GM10248 (cell line): ENCODE results near the gene LRRC45.

Source experiments
- CTCF ChIA-PET: fragments of 300-600 bp; sonication (Branson Sonifier 250); formaldehyde crosslinking; extraction: SDS; loops from one replicate; lab custom pipeline; 2021; ENCODE audit warnings: antibody characterized with exemption; lab: Yijun Ruan, JAX
- POLR2A ChIA-PET: fragments of 350-650 bp; sonication (Branson Sonifier 250); formaldehyde crosslinking; extraction: SDS; loops from one replicate; lab custom pipeline; 2020; ENCODE audit warnings: antibody characterized with exemption; lab: Yijun Ruan, JAX
- DNase-seq: peaks from one replicate; pipeline ENCODE4 v3.0.0; 2012; ENCODE audit errors: extremely low spot score
- TF ChIP-seq, protein P1 (sequence below): IDR thresholded peaks from 2 replicates; pipeline ENCODE4 v1.5.1; 2012; ENCODE audit warnings: mild to moderate bottlenecking, low read depth; ENCODE audit errors: extremely low read depth, missing control alignments, control extremely low read depth

Gene LRRC45

DNA sequence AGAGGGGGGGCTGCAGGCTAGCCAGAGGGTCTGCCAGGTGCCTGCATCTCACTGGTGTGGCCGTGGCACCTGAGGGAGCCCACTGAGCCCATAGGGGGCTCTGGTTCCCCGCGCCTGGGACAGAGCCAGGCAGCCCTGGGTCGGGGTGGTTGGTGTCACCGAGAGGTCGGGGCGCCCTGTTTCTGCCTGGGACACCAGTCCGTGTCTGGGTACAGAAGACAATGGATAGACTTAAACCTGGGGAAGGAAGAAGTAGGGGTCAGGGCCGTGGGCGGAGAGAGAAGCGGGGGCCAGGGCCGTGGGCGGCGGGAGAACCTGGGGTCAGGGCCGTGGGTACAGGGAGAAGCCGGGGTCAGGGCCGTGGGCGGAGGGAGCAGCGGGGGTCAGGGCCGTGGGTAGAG is 25.5 kb downstream of the LRRC45 start:
- DNase-seq: no peak
- ChIA-PET POLR2A (interaction anchor here (1.8 kb wide), 1 partner anchor 11 kb away, joined by 5 read pairs; the partner anchor contains the start of gene DCXR), CTCF (interaction anchor here (2.6 to 3.0 kb wide), 2 partner anchors 11 to 18 kb away, joined by 14 to 15 read pairs; partner anchors contain the start of genes DCXR and RAC3)
- TF ChIP-seq, protein P1, sequence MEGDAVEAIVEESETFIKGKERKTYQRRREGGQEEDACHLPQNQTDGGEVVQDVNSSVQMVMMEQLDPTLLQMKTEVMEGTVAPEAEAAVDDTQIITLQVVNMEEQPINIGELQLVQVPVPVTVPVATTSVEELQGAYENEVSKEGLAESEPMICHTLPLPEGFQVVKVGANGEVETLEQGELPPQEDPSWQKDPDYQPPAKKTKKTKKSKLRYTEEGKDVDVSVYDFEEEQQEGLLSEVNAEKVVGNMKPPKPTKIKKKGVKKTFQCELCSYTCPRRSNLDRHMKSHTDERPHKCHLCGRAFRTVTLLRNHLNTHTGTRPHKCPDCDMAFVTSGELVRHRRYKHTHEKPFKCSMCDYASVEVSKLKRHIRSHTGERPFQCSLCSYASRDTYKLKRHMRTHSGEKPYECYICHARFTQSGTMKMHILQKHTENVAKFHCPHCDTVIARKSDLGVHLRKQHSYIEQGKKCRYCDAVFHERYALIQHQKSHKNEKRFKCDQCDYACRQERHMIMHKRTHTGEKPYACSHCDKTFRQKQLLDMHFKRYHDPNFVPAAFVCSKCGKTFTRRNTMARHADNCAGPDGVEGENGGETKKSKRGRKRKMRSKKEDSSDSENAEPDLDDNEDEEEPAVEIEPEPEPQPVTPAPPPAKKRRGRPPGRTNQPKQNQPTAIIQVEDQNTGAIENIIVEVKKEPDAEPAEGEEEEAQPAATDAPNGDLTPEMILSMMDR: no peak

DNA sequence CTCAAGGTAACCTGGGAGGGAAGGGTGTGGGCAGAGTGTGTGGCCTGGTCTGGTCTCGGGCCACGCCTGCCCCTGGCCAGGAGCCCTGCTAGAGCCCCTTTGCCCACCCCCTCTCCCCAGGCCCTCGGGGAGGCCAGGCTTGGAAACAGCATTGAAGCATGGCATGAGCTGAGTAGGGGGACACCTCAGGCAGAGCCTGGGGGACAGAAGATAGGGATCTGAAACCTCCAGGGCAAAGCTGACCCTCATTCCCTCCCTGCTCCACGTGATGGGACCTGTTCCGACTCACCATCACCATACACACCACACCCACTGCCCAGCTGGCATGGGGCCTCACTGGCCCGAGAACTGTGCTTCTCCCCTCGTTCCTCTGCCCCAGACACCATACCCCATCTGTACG is 26.0 kb downstream of the LRRC45 start:
- CTCF ChIA-PET: interaction anchor here (2.6 to 3.0 kb wide), 2 partner anchors 11 to 19 kb away, joined by 14 to 15 read pairs; partner anchors contain the start of genes DCXR and RAC3
- POLR2A ChIA-PET: interaction anchor here (1.8 kb wide), 1 partner anchor 11 kb away, joined by 5 read pairs; the partner anchor contains the start of gene DCXR
- TF ChIP-seq, protein P1: no peak
- no peak for DNase-seq

DNA sequence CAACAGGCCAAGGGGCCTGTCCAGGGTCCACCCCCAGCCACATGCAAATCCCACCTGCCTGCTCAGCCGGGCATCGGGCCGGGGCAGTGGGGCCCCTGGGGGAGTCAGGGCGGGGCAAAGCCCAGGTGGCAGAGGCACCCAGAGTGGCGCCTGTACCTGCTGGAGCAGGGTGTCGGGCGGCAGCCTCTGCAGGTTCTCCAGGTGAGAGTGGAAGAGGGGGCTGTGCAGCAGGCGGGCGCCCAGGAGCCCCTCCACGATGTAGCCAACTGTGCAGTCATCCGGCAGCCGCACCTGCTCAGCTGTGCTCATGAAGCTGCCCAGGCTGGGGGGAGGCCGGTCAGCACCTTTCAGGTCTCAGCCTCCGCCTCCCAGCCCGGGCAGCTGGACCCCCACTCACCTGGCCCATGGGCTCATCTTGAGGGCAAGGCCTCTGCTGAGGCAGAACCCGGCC is 26.4 kb downstream of the LRRC45 start:
- ChIA-PET POLR2A (interaction anchor here (1.8 kb wide), 1 partner anchor 12 kb away, joined by 5 read pairs; the partner anchor contains the start of gene DCXR), CTCF (interaction anchor here (0.9 to 3.0 kb wide), 6 partner anchors 11 to 156 kb away, joined by 3 to 15 read pairs (median 5); partner anchors contain the start of genes DCXR, DUS1L and RAC3)
- TF ChIP-seq, protein P1: no peak
- no peak for DNase-seq

- no peak for DNase-seq
- CTCF ChIA-PET: interaction anchor here (0.9 to 3.0 kb wide), 6 partner anchors 10 to 156 kb away, joined by 3 to 15 read pairs (median 5); partner anchors contain the start of genes DCXR, DUS1L and RAC3
- TF ChIP-seq, protein P1: no peak
- POLR2A ChIA-PET: interaction anchor here (0.6 to 1.8 kb wide), 2 partner anchors 13 to 400 kb away, joined by 3 to 5 read pairs; partner anchors contain the start of gene DCXR
Observed at GRCh38 chr17:82050152-82050760, 27.2 kb downstream of the LRRC45 start.

DNA sequence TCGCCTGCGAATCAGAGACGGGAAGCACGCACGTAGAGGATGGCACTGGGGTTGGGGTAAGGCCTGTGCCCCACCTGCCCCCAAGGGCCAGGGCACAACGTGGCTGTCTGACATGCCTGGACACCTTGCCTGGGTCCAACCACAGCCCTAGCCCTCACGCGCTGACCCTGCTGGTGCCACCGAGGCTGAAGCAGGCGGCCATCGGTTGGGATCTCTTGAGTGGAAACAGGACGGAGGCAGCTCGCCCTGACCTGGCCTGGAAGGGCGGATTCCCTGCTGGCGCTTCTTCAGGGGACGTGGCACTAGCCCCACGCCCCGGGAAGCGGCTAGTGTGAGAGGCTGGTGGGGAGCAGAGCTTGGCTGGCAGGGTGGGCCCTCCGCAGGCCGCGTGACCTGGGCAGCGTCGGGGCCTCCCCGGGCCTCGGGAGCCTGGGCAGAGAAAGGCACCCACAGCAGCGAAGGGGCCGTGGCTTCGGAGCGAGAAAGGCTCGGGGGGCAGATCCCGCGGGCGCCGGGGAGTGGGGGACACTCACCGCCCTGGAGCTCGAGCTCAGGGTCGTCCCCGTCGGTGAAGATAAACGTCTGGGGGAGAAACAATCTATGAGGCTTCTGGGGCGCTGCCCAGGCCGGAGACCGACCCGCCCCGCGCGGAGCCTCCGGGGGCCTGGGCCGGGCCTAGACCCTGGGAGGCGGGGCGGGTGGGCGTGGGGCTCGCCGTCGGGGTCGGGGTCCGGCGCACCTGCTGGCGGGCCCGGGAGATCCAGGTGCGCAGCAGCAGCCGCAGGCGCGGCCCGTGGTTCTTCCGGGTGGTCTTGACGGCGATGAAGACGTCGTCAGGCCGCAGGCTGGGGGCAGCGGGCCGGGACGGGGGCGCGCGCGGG is 27.9 kb downstream of the LRRC45 start:
- TF ChIP-seq, protein P1: no peak
- ChIA-PET POLR2A (interaction anchor here (1.0 to 1.8 kb wide), 2 partner anchors 13 kb away, joined by 3 to 5 read pairs; partner anchors contain the start of gene DCXR), CTCF (interaction anchor here (1.2 to 3.0 kb wide), 5 partner anchors 13 to 155 kb away, joined by 4 to 15 read pairs (median 5); partner anchors contain the start of genes DCXR, DUS1L and RAC3)
- DNase-seq: no peak
